ENCODE data around the gene CASKIN1. TPM values are rescaled to one million over a fixed set of nuclear protein-coding genes. Genes with fewer than 3 reads are reported as not detected.

The CASKIN1 gene
- total and polyA plus RNA-seq, 2 of the 8 experiments (the other 6 are each of a cell fraction or from before 2014, with no cell fraction given), result 1.2 to 6.4 TPM

GRCh38 chr16:2173366-2173765, 23.0 kb downstream of the CASKIN1 start:
- H2BK120ac ChIP-seq (replicated peaks; ENCODE audit: low read depth, low read length), result no peak overlapping the region
- no peaks in the 10 kb centered on the region for H3K79me1 ChIP-seq (ENCODE audit: low read depth, low read length)
- no peak overlapping the region for H3K27ac ChIP-seq (ENCODE audit: low read depth, low read length)
- no peak overlapping the region for H3K4me2 ChIP-seq (ENCODE audit: insufficient read depth in 1 of 2, low read depth in 2 of 2, low read length in 2 of 2)
- no peak overlapping the region for H3K4ac ChIP-seq (replicated peaks; ENCODE audit: insufficient read length, low read depth, low read length)
- no peak overlapping the region for H3K56ac ChIP-seq (replicated peaks; ENCODE audit: insufficient read length, low read depth, low read length)
- H2AFZ ChIP-seq (ENCODE audit: low read length), result no peak overlapping the region
- no peak overlapping the region for H2BK5ac ChIP-seq (ENCODE audit: low read depth, low read length)
- H3K79me2 ChIP-seq (ENCODE audit: control insufficient read depth in 1 of 2, insufficient read depth in 2 of 2, low read length in 2 of 2), result no peaks in the 10 kb centered on the region
- no peak overlapping the region for H2BK12ac ChIP-seq (ENCODE audit: low read depth, low read length)
- H3K27me3 ChIP-seq (replicated peaks in 1 of 4; ENCODE audit: control insufficient read depth in 3 of 4, extremely low read depth in 1 of 4, insufficient read depth in 3 of 4, low read length in 3 of 4), result no peaks in the 10 kb centered on the region
- H4K91ac ChIP-seq (replicated peaks; ENCODE audit: insufficient read length, low read length), result no peak overlapping the region
- peaks cover 2 to 29% of the 10 kb centered on the region in 2 experiments for H4K20me1 ChIP-seq (replicated peaks in 1 of 2; ENCODE audit: control insufficient read depth in 1 of 2, insufficient read depth in 2 of 2, low read length in 2 of 2)
- FAIRE-seq, result no peak
- no peak overlapping the region for H2BK20ac ChIP-seq (ENCODE audit: low read length)
- H4K8ac ChIP-seq (ENCODE audit: extremely low read depth, insufficient read depth, low read length), result no peak overlapping the region
- no peak overlapping the region for H3K23ac ChIP-seq (ENCODE audit: insufficient read length)
- H3K23me2 ChIP-seq (ENCODE audit: low read depth, low read length), result no peaks in the 10 kb centered on the region
- H2AK5ac ChIP-seq (ENCODE audit: low read depth, low read length), result no peak overlapping the region
- no peak overlapping the region for H3K18ac ChIP-seq (ENCODE audit: extremely low read depth, low read length)
- ChIA-PET POLR2A (ENCODE audit: partially characterized antibody) (interaction anchor here (0.8 to 13.5 kb wide), 6 partner anchors 13 to 127 kb away, joined by 3 to 312 read pairs (median 3); partner anchors contain the start of genes MLST8 and TRAF7), CTCF (ENCODE audit: partially characterized antibody) (no interaction called here)
- H3K4me1 ChIP-seq (replicated peaks in 1 of 4; ENCODE audit: control insufficient read depth in 3 of 4, insufficient read depth in 4 of 4, low read length in 3 of 4), result no peaks in the 10 kb centered on the region; a peak in 1 of 7 replicates
- no peak for DNase-seq (ENCODE audit: low read depth in 1 of 2, low spot score in 2 of 2)
- no peak overlapping the region for H3K9ac ChIP-seq (replicated peaks in 1 of 4; ENCODE audit: extremely low read depth in 1 of 4, low read depth in 3 of 4, low read length in 3 of 4)
- no peak overlapping the region for H3K14ac ChIP-seq (ENCODE audit: insufficient read length)
- no peak overlapping the region for H3K4me3 ChIP-seq (ENCODE audit: extremely low read depth in 1 of 4, insufficient read depth in 2 of 4, low read depth in 3 of 4, low read length in 4 of 4)
- H4K5ac ChIP-seq (ENCODE audit: insufficient read length, low read depth, low read length), result no peak overlapping the region
- WGBS, 2 experiments (ENCODE audit: extremely low coverage in 1 of 2, insufficient coverage in 1 of 2, insufficient read length in 1 of 2, insufficient replicate concordance in 2 of 2, low coverage in 1 of 2, low lambda C conversion rate in 2 of 2, missing lambda C conversion rate in 1 of 2), result 97% methylated on average over 9 of the region's 14 CpGs; no CpG with 5 or more reads in 1 of the 2 experiments
- peaks cover 24 to 68% (median 37%) of the 10 kb centered on the region in 4 experiments for H3K36me3 ChIP-seq (ENCODE audit: control insufficient read depth in 2 of 4, insufficient read depth in 4 of 4, low read length in 3 of 4)
- H2BK15ac ChIP-seq (ENCODE audit: low read length), result no peak overlapping the region
- no peaks in the 10 kb centered on the region for H3K9me3 ChIP-seq (ENCODE audit: insufficient read depth in 2 of 2, low read depth in 1 of 2, low read length in 1 of 2)
- TF ChIP-seq CHD1 (IDR thresholded peaks at IDR 0.05; ENCODE audit: low read depth, low read length), result no peak
- no peak for TF ChIP-seq ATF3 (IDR thresholded peaks at IDR 0.05; ENCODE audit: insufficient read depth, low read depth, low read length)
- no peak for TF ChIP-seq CTCF (IDR thresholded peaks at IDR 0.05; ENCODE audit: control extremely low read depth in 1 of 3, insufficient read depth in 1 of 3, low read depth in 1 of 3, low read length in 3 of 3)
- TF ChIP-seq KDM4A (IDR thresholded peaks at IDR 0.05; ENCODE audit: low read depth, low read length, severe bottlenecking), result no peak
- TF ChIP-seq SRF (IDR thresholded peaks at IDR 0.05; ENCODE audit: low read depth, low read length), result no peak
- no peak for TF ChIP-seq CTBP2 (IDR thresholded peaks at IDR 0.05; ENCODE audit: borderline replicate concordance, insufficient read depth, insufficient read length, low read length)
- no peak for TF ChIP-seq SIRT6 (IDR thresholded peaks at IDR 0.05; ENCODE audit: low read length)
- TF ChIP-seq RAD21 (IDR thresholded peaks at IDR 0.05 in 1 of 2, conservative IDR thresholded peaks at IDR 0.05 in 1 of 2; ENCODE audit: low read depth in 2 of 2, low read length in 2 of 2), result no peak
- TF ChIP-seq POLR2AphosphoS5 (IDR thresholded peaks at IDR 0.05; ENCODE audit: low read depth, low read length), result no peak
- TF ChIP-seq JUND (IDR thresholded peaks at IDR 0.05; ENCODE audit: low read length), result no peak
- TF ChIP-seq POLR2A (IDR thresholded peaks at IDR 0.05; ENCODE audit: control extremely low read depth in 1 of 2, low read depth in 2 of 2, low read length in 2 of 2), result no peak

Data from H1 (cell line).